ENCODE measurements around the gene PPP1R16B. TPM values are rescaled to one million over a fixed set of nuclear protein-coding genes. Genes with fewer than 3 reads are reported as not detected.
A peak's percentile ranks its signal among the peaks of the same experiment; 100 is the strongest.

Gene PPP1R16B
- total and polyA plus RNA-seq, 10 of the 15 experiments (the other 5 are each of a cell fraction or from before 2014, with no cell fraction given) = 13.4 to 90.2 (median 66.7) TPM

DNA sequence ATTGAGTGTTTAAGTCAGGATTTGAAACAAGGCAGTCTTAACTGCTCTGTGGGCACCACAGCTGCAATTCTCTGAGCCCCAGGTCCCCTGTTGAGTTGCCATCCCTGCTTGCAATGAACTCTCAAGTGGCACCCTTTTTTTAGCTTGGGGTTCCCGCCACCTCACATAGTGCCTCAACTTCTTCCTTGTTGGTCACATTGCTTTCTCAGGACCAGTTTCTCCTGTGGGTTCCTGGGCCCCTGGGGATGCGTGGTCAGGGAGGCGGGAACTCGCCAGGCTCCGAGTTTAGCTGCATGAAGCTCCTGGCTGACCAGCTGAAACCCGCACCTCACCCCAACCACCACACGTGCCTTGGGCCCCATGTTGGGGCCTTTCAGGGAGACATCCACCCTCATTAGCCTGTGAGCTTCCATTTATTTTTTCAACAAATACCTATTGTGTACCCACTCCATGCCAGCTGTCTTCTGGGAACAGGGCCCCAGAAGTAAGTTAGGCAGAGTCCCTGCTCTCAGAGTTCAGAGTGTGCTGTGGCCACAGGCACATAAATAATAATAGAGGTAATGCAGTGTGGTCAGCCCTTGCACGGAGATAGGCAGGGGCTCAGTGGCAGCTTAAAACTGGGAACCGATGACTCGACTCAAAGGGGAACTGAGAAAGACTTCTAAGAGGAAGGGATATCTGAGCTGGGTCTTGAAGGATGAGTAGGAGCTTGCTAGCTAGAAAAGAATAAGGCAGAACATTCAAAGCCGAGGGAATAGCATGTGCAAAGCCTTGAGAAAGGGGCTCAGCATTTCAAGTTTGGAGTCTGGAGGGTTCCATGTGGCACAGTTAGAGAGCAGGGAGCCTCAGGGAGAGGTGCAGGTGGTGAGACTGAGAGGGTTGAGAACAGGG, 86.8 kb downstream of the PPP1R16B start (continued):
- no peak for TF ChIP-seq NFYA (IDR thresholded peaks at IDR 0.05; ENCODE audit: borderline replicate concordance, low read depth, low read length)
- no peak for TF ChIP-seq CHD4 (IDR thresholded peaks at IDR 0.05)
- TF ChIP-seq, protein P1, sequence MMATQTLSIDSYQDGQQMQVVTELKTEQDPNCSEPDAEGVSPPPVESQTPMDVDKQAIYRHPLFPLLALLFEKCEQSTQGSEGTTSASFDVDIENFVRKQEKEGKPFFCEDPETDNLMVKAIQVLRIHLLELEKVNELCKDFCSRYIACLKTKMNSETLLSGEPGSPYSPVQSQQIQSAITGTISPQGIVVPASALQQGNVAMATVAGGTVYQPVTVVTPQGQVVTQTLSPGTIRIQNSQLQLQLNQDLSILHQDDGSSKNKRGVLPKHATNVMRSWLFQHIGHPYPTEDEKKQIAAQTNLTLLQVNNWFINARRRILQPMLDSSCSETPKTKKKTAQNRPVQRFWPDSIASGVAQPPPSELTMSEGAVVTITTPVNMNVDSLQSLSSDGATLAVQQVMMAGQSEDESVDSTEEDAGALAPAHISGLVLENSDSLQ (IDR thresholded peaks at IDR 0.05) = peak; percentile 38; the same call in 1 of the 2 replicates
- no peak for TF ChIP-seq RELA (IDR thresholded peaks at IDR 0.05; ENCODE audit: borderline replicate concordance, partially characterized antibody)
- TF ChIP-seq ZNF274 (IDR thresholded peaks at IDR 0.05; ENCODE audit: insufficient read depth, insufficient read length) = no peak
- peak; percentile 94 for TF ChIP-seq NFIC (IDR thresholded peaks at IDR 0.05; ENCODE audit: low read depth, low read length)
- no peak for TF ChIP-seq TARDBP (IDR thresholded peaks at IDR 0.05; ENCODE audit: borderline replicate concordance)
- no peak for TF ChIP-seq TBL1XR1 (IDR thresholded peaks at IDR 0.05; ENCODE audit: low read depth, low read length)
- TF ChIP-seq EGR1 (IDR thresholded peaks at IDR 0.05; ENCODE audit: borderline replicate concordance in 1 of 2, low read depth in 2 of 2, low read length in 2 of 2) = no peak
- no peak for TF ChIP-seq CBX3 (IDR thresholded peaks at IDR 0.05; ENCODE audit: borderline replicate concordance, low read depth)
- TF ChIP-seq MYB (IDR thresholded peaks at IDR 0.05; ENCODE audit: borderline replicate concordance, low read depth, low read length) = no peak
- TF ChIP-seq, protein P2, sequence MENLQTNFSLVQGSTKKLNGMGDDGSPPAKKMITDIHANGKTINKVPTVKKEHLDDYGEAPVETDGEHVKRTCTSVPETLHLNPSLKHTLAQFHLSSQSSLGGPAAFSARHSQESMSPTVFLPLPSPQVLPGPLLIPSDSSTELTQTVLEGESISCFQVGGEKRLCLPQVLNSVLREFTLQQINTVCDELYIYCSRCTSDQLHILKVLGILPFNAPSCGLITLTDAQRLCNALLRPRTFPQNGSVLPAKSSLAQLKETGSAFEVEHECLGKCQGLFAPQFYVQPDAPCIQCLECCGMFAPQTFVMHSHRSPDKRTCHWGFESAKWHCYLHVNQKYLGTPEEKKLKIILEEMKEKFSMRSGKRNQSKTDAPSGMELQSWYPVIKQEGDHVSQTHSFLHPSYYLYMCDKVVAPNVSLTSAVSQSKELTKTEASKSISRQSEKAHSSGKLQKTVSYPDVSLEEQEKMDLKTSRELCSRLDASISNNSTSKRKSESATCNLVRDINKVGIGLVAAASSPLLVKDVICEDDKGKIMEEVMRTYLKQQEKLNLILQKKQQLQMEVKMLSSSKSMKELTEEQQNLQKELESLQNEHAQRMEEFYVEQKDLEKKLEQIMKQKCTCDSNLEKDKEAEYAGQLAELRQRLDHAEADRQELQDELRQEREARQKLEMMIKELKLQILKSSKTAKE (IDR thresholded peaks at IDR 0.05; ENCODE audit: low read depth, poor library complexity, severe bottlenecking) = no peak
- TF ChIP-seq, protein P3, sequence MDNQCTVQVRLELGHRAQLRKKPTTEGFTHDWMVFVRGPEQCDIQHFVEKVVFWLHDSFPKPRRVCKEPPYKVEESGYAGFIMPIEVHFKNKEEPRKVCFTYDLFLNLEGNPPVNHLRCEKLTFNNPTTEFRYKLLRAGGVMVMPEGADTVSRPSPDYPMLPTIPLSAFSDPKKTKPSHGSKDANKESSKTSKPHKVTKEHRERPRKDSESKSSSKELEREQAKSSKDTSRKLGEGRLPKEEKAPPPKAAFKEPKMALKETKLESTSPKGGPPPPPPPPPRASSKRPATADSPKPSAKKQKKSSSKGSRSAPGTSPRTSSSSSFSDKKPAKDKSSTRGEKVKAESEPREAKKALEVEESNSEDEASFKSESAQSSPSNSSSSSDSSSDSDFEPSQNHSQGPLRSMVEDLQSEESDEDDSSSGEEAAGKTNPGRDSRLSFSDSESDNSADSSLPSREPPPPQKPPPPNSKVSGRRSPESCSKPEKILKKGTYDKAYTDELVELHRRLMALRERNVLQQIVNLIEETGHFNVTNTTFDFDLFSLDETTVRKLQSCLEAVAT (IDR thresholded peaks at IDR 0.05) = 0 out of 2 replicates have a peak, but pooled peaks have one; percentile 42
- peak; percentile 41 for TF ChIP-seq MXI1 (IDR thresholded peaks at IDR 0.05; ENCODE audit: low read depth, low read length)
- TF ChIP-seq ZNF622 (IDR thresholded peaks at IDR 0.05) = no peak
- TF ChIP-seq KDM1A (IDR thresholded peaks at IDR 0.05; ENCODE audit: borderline replicate concordance) = no peak
- peak; percentile 93 for TF ChIP-seq EED (IDR thresholded peaks at IDR 0.05; ENCODE audit: low read depth)
- TF ChIP-seq SMARCA5 (IDR thresholded peaks at IDR 0.05) = peak; percentile 99
- no peak for TF ChIP-seq FOXK2 (IDR thresholded peaks at IDR 0.05)
- TF ChIP-seq CEBPB (IDR thresholded peaks at IDR 0.05; ENCODE audit: borderline replicate concordance in 1 of 2, low read depth in 2 of 2, low read length in 2 of 2) = no peak; a peak in 1 of 4 replicates
- TF ChIP-seq, protein P4, sequence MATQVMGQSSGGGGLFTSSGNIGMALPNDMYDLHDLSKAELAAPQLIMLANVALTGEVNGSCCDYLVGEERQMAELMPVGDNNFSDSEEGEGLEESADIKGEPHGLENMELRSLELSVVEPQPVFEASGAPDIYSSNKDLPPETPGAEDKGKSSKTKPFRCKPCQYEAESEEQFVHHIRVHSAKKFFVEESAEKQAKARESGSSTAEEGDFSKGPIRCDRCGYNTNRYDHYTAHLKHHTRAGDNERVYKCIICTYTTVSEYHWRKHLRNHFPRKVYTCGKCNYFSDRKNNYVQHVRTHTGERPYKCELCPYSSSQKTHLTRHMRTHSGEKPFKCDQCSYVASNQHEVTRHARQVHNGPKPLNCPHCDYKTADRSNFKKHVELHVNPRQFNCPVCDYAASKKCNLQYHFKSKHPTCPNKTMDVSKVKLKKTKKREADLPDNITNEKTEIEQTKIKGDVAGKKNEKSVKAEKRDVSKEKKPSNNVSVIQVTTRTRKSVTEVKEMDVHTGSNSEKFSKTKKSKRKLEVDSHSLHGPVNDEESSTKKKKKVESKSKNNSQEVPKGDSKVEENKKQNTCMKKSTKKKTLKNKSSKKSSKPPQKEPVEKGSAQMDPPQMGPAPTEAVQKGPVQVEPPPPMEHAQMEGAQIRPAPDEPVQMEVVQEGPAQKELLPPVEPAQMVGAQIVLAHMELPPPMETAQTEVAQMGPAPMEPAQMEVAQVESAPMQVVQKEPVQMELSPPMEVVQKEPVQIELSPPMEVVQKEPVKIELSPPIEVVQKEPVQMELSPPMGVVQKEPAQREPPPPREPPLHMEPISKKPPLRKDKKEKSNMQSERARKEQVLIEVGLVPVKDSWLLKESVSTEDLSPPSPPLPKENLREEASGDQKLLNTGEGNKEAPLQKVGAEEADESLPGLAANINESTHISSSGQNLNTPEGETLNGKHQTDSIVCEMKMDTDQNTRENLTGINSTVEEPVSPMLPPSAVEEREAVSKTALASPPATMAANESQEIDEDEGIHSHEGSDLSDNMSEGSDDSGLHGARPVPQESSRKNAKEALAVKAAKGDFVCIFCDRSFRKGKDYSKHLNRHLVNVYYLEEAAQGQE (IDR thresholded peaks at IDR 0.05; ENCODE audit: low read depth, low read length) = no peak
- TF ChIP-seq ZNF384 (IDR thresholded peaks at IDR 0.05; ENCODE audit: borderline replicate concordance, low read depth, low read length) = no peak

Data from GM12878 (cell line).